NCI-H146 (cell line): Measurements from ENCODE around the gene GSTM5.
"Not testable (repeated sequence)": the region's sequence is repeated elsewhere in the genome, so short reads cannot be mapped to it uniquely, and the experiment has no call there.

Experiments used
- DNase-seq: peaks from one replicate; lab custom pipeline; 2025; lab: John Stamatoyannopoulos, UW

Gene GSTM5

GRCh38 chr1:109697066-109697465 is 15.0 kb upstream of the GSTM5 start:
- no peak for DNase-seq

GRCh38 chr1:109697861-109698260 is 14.2 kb upstream of the GSTM5 start:
- DNase-seq: not testable (repeated sequence)

- not testable (repeated sequence) for DNase-seq
Observed at GRCh38 chr1:109702940-109703339, 9.1 kb upstream of the GSTM5 start.

GRCh38 chr1:109704173-109704572 is 7.9 kb upstream of the GSTM5 start:
- peak; percentile 5 for DNase-seq

GRCh38 chr1:109705411-109705810 is 6.6 kb upstream of the GSTM5 start:
- DNase-seq: no peak

GRCh38 chr1:109708949-109709348 is 3.1 kb upstream of the GSTM5 start:
- not testable (repeated sequence) for DNase-seq

GRCh38 chr1:109709822-109710221 is 2.2 kb upstream of the GSTM5 start:
- not testable (repeated sequence) for DNase-seq

- no peak for DNase-seq
Observed at GRCh38 chr1:109712321-109712864, 342 bp downstream of the GSTM5 start.

- DNase-seq: no peak
Observed at GRCh38 chr1:109713636-109714035, 1.6 kb downstream of the GSTM5 start.

- no peak for DNase-seq
Observed at GRCh38 chr1:109714661-109715372, 2.8 kb downstream of the GSTM5 start.

- DNase-seq: no peak
Observed at GRCh38 chr1:109716121-109716520, 4.1 kb downstream of the GSTM5 start.

- no peak for DNase-seq
Observed at GRCh38 chr1:109716570-109717090, 4.6 kb downstream of the GSTM5 start.

- DNase-seq: no peak
Observed at GRCh38 chr1:109717729-109718128, 5.7 kb downstream of the GSTM5 start.

GRCh38 chr1:109718495-109718894 is 6.4 kb downstream of the GSTM5 start:
- DNase-seq: peak; percentile 46

GRCh38 chr1:109719337-109719837 is 7.3 kb downstream of the GSTM5 start:
- DNase-seq: no peak

GRCh38 chr1:109721042-109721441 is 9.0 kb downstream of the GSTM5 start:
- DNase-seq: no peak

- DNase-seq: no peak
Observed at GRCh38 chr1:109721971-109722370, 9.9 kb downstream of the GSTM5 start.

GRCh38 chr1:109722908-109723691 is 11.0 kb downstream of the GSTM5 start:
- no peak for DNase-seq

GRCh38 chr1:109724933-109725332 is 12.9 kb downstream of the GSTM5 start:
- DNase-seq: no peak

GRCh38 chr1:109725510-109725909 is 13.5 kb downstream of the GSTM5 start:
- no peak for DNase-seq

GRCh38 chr1:109726007-109726406 is 14.0 kb downstream of the GSTM5 start:
- DNase-seq: no peak

- no peak for DNase-seq
Observed at GRCh38 chr1:109726728-109727373, 14.8 kb downstream of the GSTM5 start.
